ENCODE data around the gene ASTN2.

DNA sequence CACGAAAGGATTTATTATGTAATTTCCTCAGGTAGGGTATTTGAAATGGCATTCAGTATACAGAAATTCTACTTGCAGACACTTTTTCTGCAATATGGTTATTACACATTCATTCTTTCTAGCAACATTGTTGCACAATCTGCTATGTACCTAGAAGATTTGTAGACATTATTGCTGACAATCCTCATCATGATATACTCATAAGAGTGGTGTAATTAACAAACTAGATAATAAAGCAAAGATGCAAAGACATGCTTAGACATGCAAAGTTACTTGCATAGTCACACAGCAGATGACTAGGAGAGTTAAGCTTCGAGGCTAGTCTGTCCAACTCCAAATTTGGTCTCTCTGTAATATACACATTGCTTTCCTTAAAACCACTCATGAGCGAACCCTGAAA, 317.1 kb downstream of the ASTN2 start:
- no peak for TF ChIP-seq EZH2 (IDR thresholded peaks at IDR 0.05; ENCODE audit: insufficient read depth, poor library complexity, severe bottlenecking)
- no peak for TF ChIP-seq EZH2phosphoT487 (IDR thresholded peaks at IDR 0.05; ENCODE audit: insufficient read depth, low read depth)

Measured in GM23248 (cell line).